ENCODE measurements around the gene ATP2B2.
"Not testable (repeated sequence)": the region's sequence is repeated elsewhere in the genome, so short reads cannot be mapped to it uniquely, and the experiment has no call there.

Gene ATP2B2

DNA sequence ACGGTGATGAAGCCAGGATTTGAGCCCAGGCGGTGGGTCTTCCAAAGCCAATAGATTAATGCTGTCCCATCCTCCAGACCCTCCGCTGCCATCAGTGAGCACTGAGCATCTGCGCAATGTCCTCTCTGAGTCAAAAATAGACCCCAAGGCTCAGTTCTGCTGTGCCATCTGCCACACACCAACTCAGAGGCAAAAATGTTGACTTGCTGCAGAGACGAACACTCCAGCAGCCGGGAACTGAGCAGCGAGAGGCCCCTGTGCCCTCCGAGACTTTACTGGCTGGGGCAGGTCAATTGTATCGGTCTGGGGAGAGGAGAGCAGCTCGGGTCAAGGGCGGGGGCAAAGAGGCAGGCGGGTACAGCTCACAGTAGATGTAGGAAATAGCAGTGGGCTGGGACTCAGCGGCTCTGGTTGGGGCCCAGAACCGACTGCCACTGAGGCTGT, 41.5 kb upstream of the ATP2B2 start:
- no peak overlapping the region for H3K4me3 ChIP-seq (ENCODE audit: control insufficient read depth, low read depth, low read length)
- no peak for DNase-seq (ENCODE audit: low read depth)
- no peak for TF ChIP-seq CTCF (conservative IDR thresholded peaks at IDR 0.05; ENCODE audit: control insufficient read depth, insufficient read depth, low read depth, low read length)

- no peak for TF ChIP-seq CTCF (conservative IDR thresholded peaks at IDR 0.05; ENCODE audit: control insufficient read depth, insufficient read depth, low read depth, low read length)
- no peak for DNase-seq (ENCODE audit: low read depth)
- no peak overlapping the region for H3K4me3 ChIP-seq (ENCODE audit: control insufficient read depth, low read depth, low read length)
Measured at GRCh38 chr3:10546181-10546624, 40.8 kb upstream of the ATP2B2 start.

DNA sequence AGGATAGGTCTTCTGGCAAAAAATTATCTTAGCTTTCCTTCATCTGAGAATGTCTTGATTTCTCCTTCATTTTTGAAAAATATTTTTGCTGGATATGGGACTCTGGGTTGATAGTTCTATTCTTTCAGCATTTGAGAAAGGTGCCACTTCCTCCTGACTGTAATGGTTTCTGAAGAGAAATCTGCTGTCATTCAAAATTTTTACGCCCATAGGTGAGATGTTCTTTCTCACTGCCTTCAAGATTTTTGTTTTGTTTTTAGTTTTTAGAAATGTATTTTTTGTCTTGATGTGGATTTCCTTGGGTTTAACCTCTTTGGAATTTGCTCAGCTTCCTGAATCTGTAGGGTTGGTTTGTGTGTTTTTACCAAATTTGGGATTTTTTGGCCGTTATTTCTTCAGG, 37.1 kb upstream of the ATP2B2 start:
- no peak for DNase-seq (ENCODE audit: low read depth)
- no peak overlapping the region for H3K4me3 ChIP-seq (ENCODE audit: control insufficient read depth, low read depth, low read length)
- no peak for TF ChIP-seq CTCF (conservative IDR thresholded peaks at IDR 0.05; ENCODE audit: control insufficient read depth, insufficient read depth, low read depth, low read length)

- not testable (repeated sequence) for DNase-seq (ENCODE audit: low read depth); H3K4me3 ChIP-seq (ENCODE audit: control insufficient read depth, low read depth, low read length)
Measured at GRCh38 chr3:10540347-10540746, 35.0 kb upstream of the ATP2B2 start.

GRCh38 chr3:10534066-10534465, 28.7 kb upstream of the ATP2B2 start:
- no peak for DNase-seq (ENCODE audit: low read depth)
- no peak for TF ChIP-seq CTCF (conservative IDR thresholded peaks at IDR 0.05; ENCODE audit: control insufficient read depth, insufficient read depth, low read depth, low read length)
- H3K4me3 ChIP-seq (ENCODE audit: control insufficient read depth, low read depth, low read length) = no peak overlapping the region

DNA sequence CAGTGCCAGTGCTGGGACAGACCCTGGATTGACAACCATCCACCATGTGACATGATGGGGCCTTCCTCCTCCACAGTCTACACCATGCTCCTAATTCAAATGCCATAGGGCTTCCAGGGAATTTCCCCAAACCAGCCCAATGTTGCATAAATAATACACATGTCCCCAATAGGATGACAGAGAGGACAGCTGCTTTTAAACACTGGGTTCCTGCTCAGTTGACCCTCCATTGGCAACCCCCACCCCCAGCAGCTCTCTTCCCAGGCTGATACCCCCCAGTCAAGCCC, 28.3 kb upstream of the ATP2B2 start:
- no peak overlapping the region for H3K4me3 ChIP-seq (ENCODE audit: control insufficient read depth, low read depth, low read length)
- TF ChIP-seq CTCF (conservative IDR thresholded peaks at IDR 0.05; ENCODE audit: control insufficient read depth, insufficient read depth, low read depth, low read length) = no peak
- no peak for DNase-seq (ENCODE audit: low read depth)

DNA sequence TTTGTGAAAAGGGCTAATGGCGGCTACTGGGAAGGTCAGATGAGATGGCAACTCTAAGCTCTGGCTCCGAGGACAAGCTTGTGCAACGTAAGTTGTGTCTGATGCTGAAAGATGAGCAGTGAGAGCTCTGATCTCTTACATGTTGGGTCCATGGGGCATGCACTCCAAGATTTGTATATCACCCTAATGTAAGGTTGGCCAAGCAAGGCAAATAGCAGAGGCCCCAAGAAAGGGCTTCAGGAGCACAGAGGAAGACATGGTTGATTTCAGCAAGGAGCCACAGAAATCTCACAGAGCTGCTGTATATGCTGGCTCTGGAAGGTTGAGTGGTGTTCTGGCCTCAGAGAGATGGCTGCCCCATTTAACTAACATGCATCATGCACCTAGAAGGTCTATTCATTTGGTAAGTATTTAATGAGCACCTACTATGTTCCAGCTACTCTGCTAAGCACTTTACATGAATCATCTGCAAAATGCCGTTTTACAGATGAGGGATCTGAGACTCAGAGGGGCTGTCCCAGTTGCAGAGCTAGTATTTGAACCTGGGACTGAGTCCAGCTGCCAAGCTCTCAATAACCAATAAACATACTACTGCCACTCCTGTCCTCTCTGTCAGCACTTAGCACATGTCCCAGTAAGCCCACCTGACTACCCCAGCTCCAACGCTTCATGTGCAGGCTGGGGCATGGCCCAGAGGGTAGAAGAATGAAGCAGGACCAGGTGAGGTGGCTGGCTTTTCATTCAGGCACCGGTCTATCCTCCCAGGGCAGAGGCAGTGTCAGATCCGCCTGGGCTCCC, 27.8 kb upstream of the ATP2B2 start:
- DNase-seq (ENCODE audit: low read depth) = no peak
- no peak overlapping the region for H3K4me3 ChIP-seq (ENCODE audit: control insufficient read depth, low read depth, low read length)
- TF ChIP-seq CTCF (conservative IDR thresholded peaks at IDR 0.05; ENCODE audit: control insufficient read depth, insufficient read depth, low read depth, low read length) = no peak
